ENCODE results near the gene VAC14.
A peak's percentile ranks its signal among the peaks of the same experiment; 100 is the strongest.
"Not testable (repeated sequence)": the region's sequence is repeated elsewhere in the genome, so short reads cannot be mapped to it uniquely, and the experiment has no call there.

Gene VAC14

GRCh38 chr16:70800781-70801480, at the start of gene VAC14:
VAC14 (minus strand) TSS chr16:70801158; CDS start chr16:70800900, 258 bp downstream.
- peak; percentile 95 for DNase-seq (ENCODE audit: low spot score)

GRCh38 chr16:70823498-70824118, 22.6 kb upstream of the VAC14 start:
- DNase-seq (ENCODE audit: low spot score) = not testable (repeated sequence)

- not testable (repeated sequence) for DNase-seq (ENCODE audit: low spot score)
These were observed 21.8 kb upstream of the VAC14 start for GRCh38 chr16:70822734-70823133.

DNA sequence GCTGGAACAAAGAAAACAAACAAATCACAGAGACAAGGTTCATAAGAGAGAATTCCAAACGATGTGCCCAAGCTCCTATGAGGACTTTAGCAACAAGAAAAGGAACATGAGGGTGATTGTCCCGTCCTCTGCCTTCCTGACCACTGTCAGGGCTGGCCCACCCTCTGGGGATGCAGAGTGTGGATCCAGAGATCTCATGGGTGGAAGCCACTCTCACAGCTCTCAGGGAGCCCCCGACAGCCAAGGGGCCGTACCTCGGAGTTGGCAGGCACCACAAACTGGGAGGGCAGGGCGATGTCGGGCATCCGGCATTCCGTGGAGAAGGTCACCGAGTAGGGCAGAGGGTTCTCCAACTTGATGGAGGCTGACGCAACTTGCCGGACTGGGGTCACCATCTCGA, 17.1 kb upstream of the VAC14 start:
- not testable (repeated sequence) for DNase-seq (ENCODE audit: low spot score)

GRCh38 chr16:70809392-70810060, 8.6 kb upstream of the VAC14 start:
- DNase-seq (ENCODE audit: low spot score) = no peak

GRCh38 chr16:70808371-70808770, 7.4 kb upstream of the VAC14 start:
- no peak for DNase-seq (ENCODE audit: low spot score)

- DNase-seq (ENCODE audit: low spot score) = no peak
These were observed 4.8 kb upstream of the VAC14 start for GRCh38 chr16:70805787-70806186.

- no peak for DNase-seq (ENCODE audit: low spot score)
These were observed 4.4 kb upstream of the VAC14 start for GRCh38 chr16:70805380-70805779.

- no peak for DNase-seq (ENCODE audit: low spot score)
These were observed 3.8 kb upstream of the VAC14 start for GRCh38 chr16:70804734-70805169.

- no peak for DNase-seq (ENCODE audit: low spot score)
These were observed 3.3 kb upstream of the VAC14 start for GRCh38 chr16:70804153-70804733.

- no peak for DNase-seq (ENCODE audit: low spot score)
These were observed 2.4 kb upstream of the VAC14 start for GRCh38 chr16:70803319-70803718.

DNA sequence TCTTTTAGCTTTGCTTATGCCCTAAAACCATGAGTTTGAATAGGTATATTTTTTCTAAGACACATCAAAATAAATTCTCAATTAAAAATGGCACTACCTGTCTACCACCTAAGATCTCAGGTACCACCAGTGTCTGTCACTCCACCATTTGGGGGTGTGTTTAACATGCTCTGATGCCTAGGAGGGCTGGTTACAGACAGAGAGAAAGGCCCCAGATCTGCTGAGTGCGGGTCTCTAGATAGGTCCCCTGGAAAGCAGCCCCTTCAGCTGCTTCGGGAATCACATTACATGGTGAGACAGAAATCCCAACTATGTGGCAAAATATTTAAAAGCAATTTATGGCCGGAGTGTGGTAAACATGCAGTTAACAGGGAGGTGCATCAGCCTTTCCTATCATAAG, 653 bp upstream of the VAC14 start:
- no peak for DNase-seq (ENCODE audit: low spot score)

- no peak for DNase-seq (ENCODE audit: low spot score)
These were observed 647 bp downstream of the VAC14 start for GRCh38 chr16:70800311-70800710.

GRCh38 chr16:70796301-70796700, 4.7 kb downstream of the VAC14 start:
- no peak for DNase-seq (ENCODE audit: low spot score)

- DNase-seq (ENCODE audit: low spot score) = no peak
These were observed 5.6 kb downstream of the VAC14 start for GRCh38 chr16:70795296-70795912.

GRCh38 chr16:70793851-70794502, 7.0 kb downstream of the VAC14 start:
- no peak for DNase-seq (ENCODE audit: low spot score)

DNA sequence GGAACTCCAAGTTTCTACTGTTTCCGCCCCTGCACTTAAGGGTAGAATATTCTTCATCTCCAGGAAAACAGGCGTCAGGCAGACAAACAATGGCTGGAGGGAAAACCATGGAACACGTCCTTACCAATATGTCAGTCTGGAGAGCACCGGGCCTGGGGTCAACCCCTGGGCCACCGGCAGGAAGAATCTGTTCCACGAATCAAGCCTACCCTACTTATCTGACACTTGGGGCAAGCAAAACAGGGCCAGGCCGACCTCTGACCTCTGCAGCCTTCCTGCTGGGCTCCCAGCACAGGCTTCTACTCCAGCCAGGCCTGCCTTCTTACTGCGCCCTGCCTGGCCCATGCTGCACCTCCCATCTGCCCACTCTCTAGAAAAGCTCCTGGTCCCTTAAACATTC, 10.1 kb downstream of the VAC14 start:
- DNase-seq (ENCODE audit: low spot score) = peak; percentile 64

GRCh38 chr16:70789595-70790447, 11.1 kb downstream of the VAC14 start:
- DNase-seq (ENCODE audit: low spot score) = no peak

DNA sequence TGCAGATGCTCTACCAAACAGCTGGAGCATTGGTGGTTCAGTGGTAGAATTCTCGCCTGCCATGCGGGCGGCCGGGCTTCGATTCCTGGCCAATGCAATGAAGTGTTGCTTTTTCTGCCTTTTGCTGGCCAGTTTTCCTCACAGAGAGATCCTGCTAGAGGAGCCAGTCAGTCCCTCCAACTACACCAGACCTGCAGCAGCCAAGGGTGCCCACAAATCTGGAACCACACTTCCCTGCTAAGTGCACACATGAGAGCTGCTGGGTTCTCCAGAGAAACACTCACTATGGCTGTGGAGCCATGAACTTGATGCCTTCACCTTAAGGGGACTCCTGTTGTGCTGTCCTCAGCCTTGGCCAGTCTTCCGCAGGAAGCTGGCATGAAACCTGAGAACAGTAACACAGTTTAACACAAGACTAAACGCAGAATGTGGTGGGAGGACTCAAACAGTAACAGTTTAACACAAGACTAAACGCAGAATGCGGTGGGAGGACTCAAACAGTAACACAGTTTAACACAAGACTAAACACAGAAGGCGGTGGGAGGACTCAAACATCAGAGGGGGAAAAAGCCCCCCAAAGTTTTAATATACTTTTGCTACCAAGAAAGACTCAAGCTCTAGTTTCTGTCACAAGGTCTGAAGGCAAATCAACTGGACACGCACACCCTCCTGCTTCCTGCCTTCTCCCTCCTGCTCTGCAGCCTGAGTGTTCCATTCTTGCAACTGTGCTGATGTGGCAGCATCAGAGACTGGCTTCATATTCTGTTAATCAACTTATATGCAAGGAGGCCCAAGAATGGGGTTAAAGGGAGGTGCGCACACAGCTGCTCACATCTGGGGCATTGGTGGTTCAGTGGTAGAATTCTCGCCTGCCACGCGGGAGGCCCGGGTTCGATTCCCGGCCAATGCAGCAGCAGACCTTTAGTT, 12.0 kb downstream of the VAC14 start:
- no peak for DNase-seq (ENCODE audit: low spot score)

Data from ecto neural progenitor cell (in vitro differentiated cells).